Activated naive CD4-positive, alpha-beta T cell treated with anti-CD3 and anti-CD28 coated beads, Interleukin-2, amount 50 U/mL, for 72 hours (primary cell): ENCODE results near the gene HOXB3. TPM values are rescaled to one million over a fixed set of nuclear protein-coding genes. Genes with fewer than 3 reads are reported as not detected.

ENCODE experiments used
- ATAC-seq, 2 donors: fragments of 150-1000 bp; cut with Tn5 transposase; 2 replicates each; pipeline ENCODE4 v1.10.0; 2021; ENCODE audit warnings: mild to moderate bottlenecking in 2 of 2, moderate library complexity in 2 of 2
- DNase-seq, 2 donors: peaks; one replicate each; pipeline ENCODE4 v3.0.0; 2021 to 2022; ENCODE audit warnings: low spot score in 2 of 2
- H3K27ac Mint-ChIP-seq, 2 donors: one replicate each; pipeline ENCODE4 v1.8.0; 2022; ENCODE audit warnings: mild to moderate bottlenecking in 2 of 2, mixed read lengths in 2 of 2
- H3K36me3 Mint-ChIP-seq, 2 donors: one replicate each; pipeline ENCODE4 v1.8.0; 2022; ENCODE audit warnings: mixed read lengths in 2 of 2
- H3K9me3 Mint-ChIP-seq, 2 donors: one replicate each; pipeline ENCODE4 v1.8.0; 2022; ENCODE audit warnings: mixed read lengths in 2 of 2
- total RNA-seq, 2 donors: library from RNA; stranded (reverse); gene quantifications; one replicate each; pipeline ENCODE4 v1.2.3, GENCODE V29; 2022

The HOXB3 gene
- total RNA-seq, 2 donors from 2014 or later = 1.6 to 3.1 TPM

- peaks cover 0 to 4% of the 10 kb centered on the region in 2 donors for H3K36me3 Mint-ChIP-seq
- DNase-seq = peak in 1 of 2 donors; percentile 61
- no peaks in the 10 kb centered on the region for H3K9me3 Mint-ChIP-seq
- ATAC-seq = peak in 1 of 2 donors; percentile 45
- H3K27ac Mint-ChIP-seq = no peak overlapping the region
Measured at GRCh38 chr17:48596000-48596734, 6.1 kb upstream of the HOXB3 start.

- DNase-seq (no peak), ATAC-seq (no peak)
- H3K36me3 Mint-ChIP-seq = peaks cover 0 to 4% of the 10 kb centered on the region in 2 donors
- no peaks in the 10 kb centered on the region for H3K9me3 Mint-ChIP-seq
- no peak overlapping the region for H3K27ac Mint-ChIP-seq
Measured at GRCh38 chr17:48595278-48595999, 5.4 kb upstream of the HOXB3 start.

GRCh38 chr17:48594538-48595277 is 4.7 kb upstream of the HOXB3 start:
- H3K27ac Mint-ChIP-seq = no peak overlapping the region
- no peaks in the 10 kb centered on the region for H3K9me3 Mint-ChIP-seq
- ATAC-seq = no peak
- peaks cover 0 to 4% of the 10 kb centered on the region in 2 donors for H3K36me3 Mint-ChIP-seq
- no peak for DNase-seq

DNA sequence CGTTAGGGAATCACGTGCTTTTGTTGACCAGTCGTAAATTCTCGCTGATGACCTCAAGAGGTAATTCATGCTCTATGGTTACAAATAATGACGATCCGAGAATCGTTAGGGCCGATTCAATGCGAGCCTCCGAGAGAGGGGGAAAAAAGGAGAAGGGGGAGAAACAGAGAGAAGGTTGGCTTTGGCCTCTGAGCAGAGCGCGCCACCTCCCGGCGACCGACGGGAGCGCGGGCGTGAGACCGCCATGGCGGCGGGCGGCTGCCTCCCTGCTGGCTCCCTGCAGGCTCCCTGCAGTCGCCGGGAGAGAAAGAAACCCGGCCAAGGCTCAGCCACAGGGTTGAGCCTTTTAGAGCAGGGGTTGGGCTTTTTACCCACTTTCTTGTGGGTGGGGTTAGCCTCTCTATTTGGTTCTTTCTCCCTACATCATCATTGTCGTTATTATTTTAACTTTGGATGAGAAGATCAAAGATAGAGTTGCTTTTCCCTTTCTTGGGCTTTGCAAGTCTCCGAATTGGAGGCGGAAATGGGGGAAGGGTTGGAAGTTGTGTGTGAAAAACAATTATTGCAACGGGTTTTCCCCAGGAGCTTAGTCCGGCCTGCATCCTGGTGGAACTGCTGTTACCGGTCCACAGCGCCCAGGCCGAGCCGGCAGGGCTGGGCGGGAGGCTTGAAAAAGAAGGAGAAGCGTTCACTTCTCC is 3.9 kb upstream of the HOXB3 start:
- H3K9me3 Mint-ChIP-seq = no peaks in the 10 kb centered on the region
- ATAC-seq (peak; percentile 65 to 66), DNase-seq (peak; percentile 72 to 95)
- peaks cover 0 to 4% of the 10 kb centered on the region in 2 donors for H3K36me3 Mint-ChIP-seq
- H3K27ac Mint-ChIP-seq = no peak overlapping the region

- ATAC-seq = peak; percentile 32 to 42
- Mint-ChIP-seq H3K36me3 (peaks cover 0 to 4% of the 10 kb centered on the region in 2 donors), H3K27ac (no peak within 1 kb of the TSS), H3K9me3 (no peaks in the 10 kb centered on the region)
- no peak for DNase-seq
Measured at GRCh38 chr17:48593126-48593829, 3.2 kb upstream of the HOXB3 start, which contains the start of gene HOXB5. HOXB5 (minus strand) TSS chr17:48593779; CDS start chr17:48593682, 97 bp downstream.

DNA sequence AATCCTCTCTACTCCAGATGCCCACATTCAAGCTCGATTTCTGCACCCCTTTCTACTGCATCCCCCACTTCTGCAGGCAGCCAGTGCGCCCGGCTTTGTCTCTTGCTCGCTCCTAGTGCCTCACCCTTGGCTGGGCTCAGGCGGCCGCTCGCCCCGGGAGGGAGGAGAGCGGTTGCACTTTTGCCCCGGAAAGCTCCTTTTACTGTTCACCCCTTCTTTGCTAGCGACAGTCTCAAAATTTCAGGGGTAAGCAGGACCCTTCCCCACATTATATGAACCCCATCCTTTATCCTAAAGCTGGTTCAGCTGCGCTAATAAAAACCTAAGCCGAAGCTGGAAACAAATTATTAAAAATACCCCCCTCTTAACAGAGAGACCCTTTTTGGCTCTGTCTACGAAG is 2.5 kb upstream of the HOXB3 start:
- DNase-seq = no peak

DNA sequence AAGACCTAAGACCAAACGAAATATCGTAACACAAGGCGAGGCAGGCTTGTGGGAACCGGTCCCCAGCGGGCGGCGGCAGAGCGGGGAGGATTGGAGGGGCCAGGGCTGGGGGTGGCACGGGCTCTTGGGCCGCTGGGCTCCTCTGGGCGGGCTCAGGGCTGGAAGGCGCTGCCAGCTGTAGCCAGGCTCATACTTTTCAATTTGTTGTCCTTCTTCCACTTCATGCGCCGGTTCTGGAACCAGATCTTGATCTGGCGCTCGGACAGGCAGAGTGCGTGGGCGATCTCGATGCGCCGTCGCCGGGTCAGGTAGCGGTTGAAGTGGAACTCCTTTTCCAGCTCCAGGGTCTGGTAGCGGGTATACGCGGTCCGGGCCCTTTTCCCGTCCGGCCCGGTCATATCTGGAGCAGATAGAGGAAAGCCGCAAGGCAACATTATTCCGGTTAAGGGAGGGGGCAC is 2.0 kb upstream of the HOXB3 start:
- no peaks in the 10 kb centered on the region for H3K9me3 Mint-ChIP-seq
- DNase-seq = no peak
- no peak overlapping the region for H3K27ac Mint-ChIP-seq
- H3K36me3 Mint-ChIP-seq = peaks cover 0 to 4% of the 10 kb centered on the region in 2 donors
- no peak for ATAC-seq

More for the DNA sequence above, 2.5 kb upstream of the HOXB3 start:
- Mint-ChIP-seq H3K27ac (no peak overlapping the region), H3K9me3 (no peaks in the 10 kb centered on the region), H3K36me3 (peaks cover 0 to 4% of the 10 kb centered on the region in 2 donors)
- peak in 1 of 2 donors; percentile 35 for ATAC-seq

DNA sequence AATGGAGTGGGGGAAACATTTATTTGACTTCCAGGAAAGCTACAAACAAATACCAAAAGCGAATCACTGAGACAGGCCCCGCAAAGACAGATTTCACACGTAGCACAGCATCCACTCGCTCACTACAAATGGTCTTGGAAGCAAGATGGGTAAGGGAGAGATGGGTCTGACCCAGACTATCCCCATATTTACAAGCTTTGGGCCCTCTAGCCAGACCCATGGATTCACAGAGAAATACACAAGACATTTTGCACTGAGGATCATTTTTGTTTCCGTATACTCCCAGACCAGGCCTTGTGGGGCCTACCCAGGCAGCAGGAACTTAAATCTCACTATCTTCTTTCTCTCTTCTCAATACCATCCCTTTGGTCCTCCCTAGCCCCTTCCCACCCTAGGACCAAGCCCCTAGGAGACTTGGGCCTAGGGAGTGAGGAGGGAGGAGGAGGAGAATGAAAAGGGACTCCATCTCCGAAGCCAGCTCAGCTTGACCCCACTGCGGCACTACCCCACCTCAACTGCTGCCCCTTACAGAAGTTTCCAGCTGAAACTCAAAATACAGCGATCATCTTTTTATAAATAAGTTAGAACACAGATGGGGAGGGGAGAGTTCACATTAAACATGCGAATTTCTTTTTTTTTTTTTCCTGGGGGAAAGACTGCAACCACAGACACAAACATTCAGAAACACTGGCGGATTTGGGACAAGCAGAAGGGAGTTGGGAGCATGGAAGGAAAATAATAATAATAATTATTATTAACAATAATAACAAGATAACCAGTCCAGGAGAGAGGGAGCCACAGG is 1.4 kb upstream of the HOXB3 start:
- no peak overlapping the region for H3K27ac Mint-ChIP-seq

GRCh38 chr17:48590607-48591161 is 643 bp upstream of the HOXB3 start:
- H3K36me3 Mint-ChIP-seq = peaks cover 4% of the 10 kb centered on the region in 2 donors
- DNase-seq = no peak
- no peaks in the 10 kb centered on the region for H3K9me3 Mint-ChIP-seq
- ATAC-seq = no peak
- H3K27ac Mint-ChIP-seq = no peak overlapping the region

More for the DNA sequence above, 1.4 kb upstream of the HOXB3 start:
- ATAC-seq (no peak), DNase-seq (no peak)
- peaks cover 0 to 4% of the 10 kb centered on the region in 2 donors for H3K36me3 Mint-ChIP-seq
- H3K9me3 Mint-ChIP-seq = no peaks in the 10 kb centered on the region

DNA sequence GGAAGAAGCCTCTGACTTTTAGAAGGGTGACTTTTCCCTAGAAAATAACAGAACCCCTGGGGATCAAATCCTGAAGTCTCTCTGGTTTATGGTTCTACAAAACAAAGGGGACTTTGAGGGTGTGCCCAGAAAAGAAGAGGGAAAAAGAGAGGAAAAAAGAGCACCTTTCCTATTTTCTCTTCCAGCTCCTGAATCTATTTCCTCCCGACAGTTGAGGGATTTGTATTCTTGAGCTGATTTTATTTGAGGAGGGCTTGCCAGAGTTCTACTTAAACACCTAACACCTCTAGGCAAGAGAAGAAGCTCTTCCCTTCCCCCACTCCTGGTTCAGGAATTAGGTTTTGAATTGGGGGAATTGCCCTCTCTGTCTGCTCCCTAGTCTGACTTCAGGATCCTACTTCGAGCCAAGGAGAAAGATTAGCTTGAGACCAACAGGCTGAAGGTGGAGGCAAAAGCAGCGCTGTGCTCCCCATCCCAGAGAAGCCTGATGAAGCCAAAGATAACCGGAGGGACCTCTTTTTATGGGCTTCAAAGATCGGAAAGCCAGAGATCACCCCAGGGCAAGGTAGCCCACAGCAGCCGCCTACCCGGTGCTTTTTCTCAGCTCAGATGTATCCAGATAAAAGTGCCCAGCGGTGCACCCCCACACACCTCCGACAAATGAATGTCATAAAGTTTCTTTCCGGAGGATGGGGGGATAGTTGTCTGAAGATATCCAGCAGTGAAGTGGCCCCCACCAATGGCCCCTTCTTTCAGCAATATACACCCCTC is 796 bp downstream of the HOXB3 start:
- no peak for DNase-seq

DNA sequence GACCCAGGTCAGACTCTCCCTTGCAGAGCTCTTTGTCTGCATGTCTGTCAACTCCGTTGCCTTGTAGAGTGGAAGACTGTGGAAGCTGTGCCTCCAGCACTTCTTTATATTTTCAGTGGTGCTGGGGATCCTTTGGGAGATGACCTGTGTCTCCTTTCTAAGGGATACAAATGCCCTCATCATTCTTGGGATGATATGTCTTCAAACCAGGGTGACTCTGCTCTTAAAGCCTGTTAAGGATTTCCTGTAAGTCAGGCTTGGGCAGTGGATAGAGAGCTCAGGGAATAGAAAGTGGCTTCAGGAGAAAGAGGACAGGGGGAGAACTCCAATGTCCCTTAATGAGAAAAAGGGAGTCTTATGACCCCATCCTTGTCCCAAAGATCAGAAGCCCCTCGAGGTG is 1.5 kb downstream of the HOXB3 start:
- DNase-seq (no peak), ATAC-seq (no peak)
- H3K27ac Mint-ChIP-seq = no peak overlapping the region
- H3K9me3 Mint-ChIP-seq = no peaks in the 10 kb centered on the region
- H3K36me3 Mint-ChIP-seq = peaks cover 0 to 4% of the 10 kb centered on the region in 2 donors

More for the DNA sequence above, 796 bp downstream of the HOXB3 start:
- H3K27ac Mint-ChIP-seq = no peak overlapping the region
- H3K36me3 Mint-ChIP-seq = peaks cover 0 to 4% of the 10 kb centered on the region in 2 donors
- ATAC-seq = no peak
- H3K9me3 Mint-ChIP-seq = no peaks in the 10 kb centered on the region

DNA sequence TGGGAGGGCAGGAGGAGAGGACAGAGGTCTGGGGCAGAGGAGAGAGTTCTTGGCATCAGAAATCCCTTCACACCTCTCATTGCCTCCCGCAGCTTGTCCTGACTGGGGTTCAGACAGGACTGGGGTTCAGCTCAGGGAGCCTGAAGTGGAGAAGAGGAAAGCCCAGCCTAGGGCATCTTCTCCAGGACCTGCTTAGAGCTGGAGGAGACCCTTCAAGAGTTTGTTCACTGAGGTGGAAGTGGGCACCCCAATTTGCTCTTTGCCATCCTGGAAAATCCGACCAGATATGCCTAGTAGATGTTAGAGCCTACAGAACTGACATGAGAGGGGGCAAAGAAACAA is 2.0 kb downstream of the HOXB3 start:
- no peak overlapping the region for H3K27ac Mint-ChIP-seq
- no peak for DNase-seq
- no peaks in the 10 kb centered on the region for H3K9me3 Mint-ChIP-seq
- no peak for ATAC-seq
- peaks cover 0 to 4% of the 10 kb centered on the region in 2 donors for H3K36me3 Mint-ChIP-seq

DNA sequence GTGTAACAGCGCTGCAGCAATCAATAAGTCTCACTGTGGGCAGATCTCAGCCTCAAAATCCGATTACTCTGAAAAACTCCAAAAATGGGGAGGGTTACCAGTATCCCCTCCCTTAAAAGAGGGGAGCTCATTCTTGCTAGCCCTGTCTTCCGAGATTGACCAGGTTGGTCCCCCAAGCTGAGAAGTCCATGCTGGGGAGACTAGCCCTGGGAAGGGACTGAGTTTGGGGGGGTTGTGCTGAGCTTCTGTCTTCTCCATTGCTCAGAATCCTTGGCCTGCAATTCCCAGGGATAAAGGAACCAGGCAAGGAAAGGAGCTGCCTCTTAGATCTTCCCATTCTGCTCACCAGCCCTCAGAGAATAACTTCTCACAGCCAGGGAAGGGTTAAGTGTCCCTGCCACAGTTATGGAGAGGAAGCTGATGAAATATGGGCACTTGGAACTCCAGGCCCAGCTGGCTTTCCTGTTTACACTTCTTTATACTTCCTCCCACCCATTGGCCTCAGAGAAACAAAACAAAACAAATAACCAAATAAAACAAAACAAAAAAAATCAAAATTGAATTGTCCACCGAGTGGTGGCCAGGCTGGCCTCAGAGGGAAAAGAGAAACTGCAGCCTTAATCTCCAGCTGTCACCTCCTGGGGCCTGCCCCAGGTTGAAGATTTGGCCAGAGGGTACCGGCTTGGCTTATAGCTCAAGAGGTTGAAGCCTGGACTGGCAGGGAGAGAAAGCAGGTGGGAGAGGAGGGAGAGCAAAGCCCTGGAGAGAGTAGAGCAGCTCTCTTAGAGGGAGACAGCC is 2.6 kb downstream of the HOXB3 start:
- Mint-ChIP-seq H3K27ac (no peak overlapping the region), H3K9me3 (no peaks in the 10 kb centered on the region), H3K36me3 (peaks cover 0 to 4% of the 10 kb centered on the region in 2 donors)
- no peak for ATAC-seq
- DNase-seq = no peak
